Mesenchymal stem cell (in vitro differentiated cells and primary cell): ENCODE measurements around the gene SH3RF2.
A peak's percentile ranks its signal among the peaks of the same experiment; 100 is the strongest.

Experiments
- DNase-seq: peaks from one replicate; pipeline ENCODE4 v3.0.0-alpha.2; 2013
- H2AFZ ChIP-seq: one replicate; pipeline ENCODE4 v1.6.1; 2013; ENCODE audit warnings: low read depth, mild to moderate bottlenecking, control low read depth, inconsistent platforms, low read length, moderate library complexity
- H2AK5ac ChIP-seq: 2 replicates; pipeline ENCODE4 v1.6.1; 2013; ENCODE audit warnings: low read length, moderate library complexity, mild to moderate bottlenecking, inconsistent platforms; ENCODE audit not compliant: severe bottlenecking
- H2BK120ac ChIP-seq: one replicate; pipeline ENCODE4 v1.6.1; 2013; ENCODE audit warnings: low read depth, mild to moderate bottlenecking, inconsistent platforms, low read length, moderate library complexity
- H2BK12ac ChIP-seq, 2 experiments: one replicate each; pipeline ENCODE4 v1.6.1; 2013; ENCODE audit warnings: inconsistent platforms in 2 of 2, low read length in 2 of 2, mild to moderate bottlenecking in 2 of 2, moderate library complexity in 2 of 2, control low read depth in 1 of 2
- H2BK15ac ChIP-seq: one replicate; pipeline ENCODE4 v1.6.1; 2013; ENCODE audit warnings: mild to moderate bottlenecking, low read depth, inconsistent platforms; ENCODE audit not compliant: poor library complexity, severe bottlenecking
- H2BK5ac ChIP-seq: 2 replicates; pipeline ENCODE4 v1.6.1; 2013; ENCODE audit warnings: low read depth, mild to moderate bottlenecking, low read length, control low read depth, inconsistent platforms; ENCODE audit not compliant: poor library complexity, severe bottlenecking
- H3K14ac ChIP-seq, 2 experiments: one replicate each; pipeline ENCODE4 v1.6.1; 2013; ENCODE audit warnings: inconsistent platforms in 2 of 2, low read length in 2 of 2, control low read depth in 1 of 2, mild to moderate bottlenecking in 1 of 2, moderate library complexity in 1 of 2
- H3K18ac ChIP-seq, 2 experiments: one replicate each; pipeline ENCODE4 v1.6.1; 2013; ENCODE audit warnings: inconsistent platforms in 2 of 2, low read length in 2 of 2, control low read depth in 1 of 2, low read depth in 1 of 2, mild to moderate bottlenecking in 1 of 2
- H3K23ac ChIP-seq, 2 experiments: one replicate each; pipeline ENCODE4 v1.6.1; 2013; ENCODE audit warnings: inconsistent platforms in 2 of 2, low read length in 2 of 2, mild to moderate bottlenecking in 2 of 2, moderate library complexity in 2 of 2, control low read depth in 1 of 2
- H3K27ac ChIP-seq: 2 replicates; pipeline ENCODE4 v1.5.1; 2013; ENCODE audit warnings: mild to moderate bottlenecking, moderate library complexity, low read length, control low read depth, inconsistent platforms; ENCODE audit not compliant: poor library complexity, severe bottlenecking
- H3K27me3 ChIP-seq, 2 experiments: 2 replicates each; pipeline versions ENCODE4 v1.6.1 to v1.7.0; 2013; ENCODE audit warnings: low read length in 2 of 2, mild to moderate bottlenecking in 2 of 2, moderate library complexity in 2 of 2, control low read depth in 1 of 2, inconsistent platforms in 1 of 2; ENCODE audit not compliant: control insufficient read depth in 1 of 2, insufficient read depth in 1 of 2
- H3K36me3 ChIP-seq, 2 experiments: 2 replicates each; pipeline versions ENCODE4 v1.6.1 to v1.7.0; 2013; ENCODE audit warnings: low read length in 2 of 2, control low read depth in 1 of 2, inconsistent platforms in 1 of 2, low read depth in 1 of 2, mild to moderate bottlenecking in 1 of 2; ENCODE audit not compliant: insufficient read depth in 2 of 2, control insufficient read depth in 1 of 2
- H3K4ac ChIP-seq, 2 experiments: one replicate each; pipeline ENCODE4 v1.6.1; 2013; ENCODE audit warnings: inconsistent platforms in 2 of 2, low read length in 2 of 2, mild to moderate bottlenecking in 2 of 2, moderate library complexity in 2 of 2, control low read depth in 1 of 2, low read depth in 1 of 2
- H3K4me1 ChIP-seq: 2 replicates; pipeline ENCODE4 v1.6.1; 2013; ENCODE audit warnings: low read depth, low read length, control low read depth; ENCODE audit not compliant: control insufficient read depth, insufficient read depth
- H3K4me2 ChIP-seq: 2 replicates; pipeline ENCODE4 v1.6.1; 2013; ENCODE audit warnings: low read length, mild to moderate bottlenecking, inconsistent platforms; ENCODE audit not compliant: poor library complexity, severe bottlenecking
- H3K4me3 ChIP-seq, 2 experiments: 2 replicates each; pipeline versions ENCODE4 v1.5.1 to v1.7.0; 2013; ENCODE audit warnings: low read length in 2 of 2, mild to moderate bottlenecking in 2 of 2, control low read depth in 1 of 2, low read depth in 1 of 2; ENCODE audit not compliant: insufficient read depth in 1 of 2
- H3K79me1 ChIP-seq: replicated peaks from 2 replicates; pipeline ENCODE4 v1.6.1; 2013; ENCODE audit warnings: mild to moderate bottlenecking, control low read depth, low read length, inconsistent platforms; ENCODE audit not compliant: poor library complexity, severe bottlenecking
- H3K9ac ChIP-seq: 2 replicates; pipeline ENCODE4 v1.7.0; 2013; ENCODE audit warnings: mild to moderate bottlenecking, low read length, moderate library complexity
- H3K9me3 ChIP-seq: 2 replicates; pipeline ENCODE4 v1.7.0; 2013; ENCODE audit warnings: mild to moderate bottlenecking, low read length; ENCODE audit not compliant: control insufficient read depth
- H4K8ac ChIP-seq: one replicate; pipeline ENCODE4 v1.6.1; 2013; ENCODE audit warnings: inconsistent platforms, mild to moderate bottlenecking, low read length, moderate library complexity
- H4K91ac ChIP-seq: one replicate; pipeline ENCODE4 v1.6.1; 2013; ENCODE audit warnings: mild to moderate bottlenecking, low read length, inconsistent platforms
- WGBS: methylation state at CpG from one replicate; pipeline ENCODE4 v1.1.7; 2013; ENCODE audit warnings: mixed read lengths; 5-methylcytosine and 5-hydroxymethylcytosine counted together

Gene SH3RF2

DNA sequence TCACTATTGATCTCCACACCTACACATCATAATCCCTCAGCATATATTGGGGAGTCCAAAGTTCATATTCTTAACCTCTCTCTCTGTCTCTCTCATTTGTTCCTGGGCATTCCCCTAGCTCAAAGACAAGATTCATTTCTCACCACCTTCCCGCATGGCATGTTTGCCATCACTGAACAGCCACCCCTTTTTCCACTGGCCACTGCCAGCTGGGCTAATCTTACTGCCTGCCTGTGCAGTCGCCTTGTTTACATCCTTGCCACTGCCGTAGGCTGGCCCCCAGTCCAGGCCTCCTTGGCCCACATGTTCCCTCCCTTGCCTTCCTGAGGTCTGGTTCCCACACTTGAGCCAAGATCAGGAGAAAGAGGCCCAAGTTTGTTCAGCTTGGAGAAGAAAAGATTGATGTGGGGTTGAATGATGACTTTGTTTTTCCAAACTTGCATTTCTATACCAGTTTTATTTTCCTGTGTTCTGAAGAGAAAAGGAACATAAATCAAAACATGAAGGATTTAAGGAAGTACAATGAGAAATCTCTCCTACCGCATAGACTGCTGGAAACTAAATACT lies 88.8 kb downstream of the SH3RF2 start:
- Histone ChIP-seq H3K27me3 (no peaks in the 10 kb centered on the region), H2BK12ac (no peak overlapping the region), H2BK5ac (no peak overlapping the region), H3K4ac (no peak overlapping the region), H3K27ac (no peak overlapping the region), H2BK120ac (no peak overlapping the region), H3K9ac (no peak overlapping the region), H3K9me3 (no peaks in the 10 kb centered on the region), H3K23ac (no peak overlapping the region), H2AK5ac (no peak overlapping the region), H2AFZ (no peak overlapping the region), H3K4me3 (no peak overlapping the region), H3K4me2 (no peak overlapping the region), H3K14ac (no peak overlapping the region), H3K79me1 (no peaks in the 10 kb centered on the region), H3K18ac (no peak overlapping the region), H2BK15ac (no peak overlapping the region), H4K91ac (no peak overlapping the region), H3K36me3 (no peaks in the 10 kb centered on the region), H4K8ac (peak overlapping the region; percentile 73), H3K4me1 (peaks cover 15% of the 10 kb centered on the region)
- DNase-seq, result peak; percentile 10
- WGBS, result 72% methylated on average over 4 of the region's 4 CpGs

DNA sequence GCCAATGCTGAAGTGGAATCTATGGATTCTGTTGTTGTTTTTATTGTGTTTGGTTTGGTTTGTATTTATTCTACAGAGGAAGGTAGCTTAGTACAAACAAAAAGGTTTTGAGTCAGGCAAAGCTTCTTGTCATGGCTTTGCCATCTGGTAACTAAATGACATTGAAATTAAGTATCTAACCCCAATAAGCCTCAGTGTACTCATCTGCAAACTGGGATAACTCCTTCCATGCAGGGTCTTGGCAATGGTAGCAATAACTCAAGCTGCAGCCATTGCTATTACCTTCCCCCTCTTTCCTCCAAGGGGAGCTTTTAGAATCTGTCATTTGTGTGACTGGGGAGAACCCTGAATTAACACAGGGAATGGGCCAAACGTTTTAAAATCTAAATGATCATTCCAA lies 89.3 kb downstream of the SH3RF2 start:
- H3K18ac ChIP-seq, result no peak overlapping the region
- H3K79me1 ChIP-seq, result no peaks in the 10 kb centered on the region
- H3K27ac ChIP-seq, result no peak overlapping the region
- H3K23ac ChIP-seq, result no peak overlapping the region
- H4K91ac ChIP-seq, result no peak overlapping the region
- H2BK12ac ChIP-seq, result no peak overlapping the region
- H3K36me3 ChIP-seq, result no peaks in the 10 kb centered on the region
- H2AK5ac ChIP-seq, result no peak overlapping the region
- H3K9ac ChIP-seq, result no peak overlapping the region
- H3K14ac ChIP-seq, result no peak overlapping the region
- H3K4me3 ChIP-seq, result no peak overlapping the region
- WGBS, result no CpG with 5 or more reads among the region's 1 CpG
- H3K4me2 ChIP-seq, result no peak overlapping the region
- H3K9me3 ChIP-seq, result no peaks in the 10 kb centered on the region
- no peaks in the 10 kb centered on the region for H3K27me3 ChIP-seq
- no peak overlapping the region for H2BK5ac ChIP-seq
- no peak for DNase-seq
- H4K8ac ChIP-seq, result no peak overlapping the region
- peaks cover 15% of the 10 kb centered on the region for H3K4me1 ChIP-seq
- H2AFZ ChIP-seq, result no peak overlapping the region
- H2BK120ac ChIP-seq, result no peak overlapping the region
- no peak overlapping the region for H3K4ac ChIP-seq
- no peak overlapping the region for H2BK15ac ChIP-seq

DNA sequence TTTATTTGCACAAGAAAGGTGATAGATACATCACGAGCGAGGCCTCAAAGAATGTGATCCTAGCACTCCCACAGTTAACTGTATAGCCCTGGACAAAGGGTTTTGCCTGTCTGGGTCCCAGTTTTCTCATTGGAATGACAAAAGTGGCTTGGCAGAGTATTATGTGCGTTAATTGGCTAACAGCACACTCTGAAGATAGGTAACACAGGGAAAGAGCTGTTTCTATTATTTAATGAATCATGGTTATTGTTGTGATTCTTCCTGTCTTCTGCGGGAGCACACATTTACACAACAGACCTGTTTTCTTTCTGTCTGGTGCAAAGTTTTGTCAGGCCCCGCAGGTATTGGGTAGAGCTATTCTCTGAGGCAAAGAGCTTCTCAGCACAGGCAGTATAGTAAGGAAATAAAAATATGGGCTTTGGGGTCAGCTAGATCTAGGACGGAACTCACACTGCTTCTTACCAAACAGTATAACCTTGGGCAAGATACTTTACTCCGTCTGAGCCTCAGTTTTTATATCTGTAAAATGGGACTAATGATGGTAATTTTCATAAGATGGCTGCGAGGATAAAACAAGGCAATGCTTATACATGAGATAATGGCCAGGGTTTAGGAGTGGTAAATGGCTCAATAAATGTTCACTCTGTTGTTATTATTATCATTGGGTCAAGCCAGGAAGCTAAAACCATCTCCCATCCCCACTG lies 90.1 kb downstream of the SH3RF2 start:
- H2AK5ac ChIP-seq, result no peak overlapping the region
- no peak overlapping the region for H2AFZ ChIP-seq
- no peak overlapping the region for H3K27ac ChIP-seq
- H2BK15ac ChIP-seq, result no peak overlapping the region
- no peak for DNase-seq
- H3K4ac ChIP-seq, result no peak overlapping the region
- WGBS, result 82% methylated on average over 8 of the region's 8 CpGs
- H2BK12ac ChIP-seq, result no peak overlapping the region
- no peak overlapping the region for H3K18ac ChIP-seq
- no peak overlapping the region for H3K23ac ChIP-seq
- H3K27me3 ChIP-seq, result no peaks in the 10 kb centered on the region
- no peaks in the 10 kb centered on the region for H3K9me3 ChIP-seq
- H3K4me2 ChIP-seq, result no peak overlapping the region
- H4K91ac ChIP-seq, result no peak overlapping the region
- H3K79me1 ChIP-seq, result no peaks in the 10 kb centered on the region
- H3K4me1 ChIP-seq, result peaks cover 15% of the 10 kb centered on the region
- H3K4me3 ChIP-seq, result no peak overlapping the region
- H4K8ac ChIP-seq, result no peak overlapping the region
- no peak overlapping the region for H2BK120ac ChIP-seq
- no peak overlapping the region for H3K9ac ChIP-seq
- no peak overlapping the region for H2BK5ac ChIP-seq
- H3K14ac ChIP-seq, result no peak overlapping the region
- H3K36me3 ChIP-seq, result no peaks in the 10 kb centered on the region

DNA sequence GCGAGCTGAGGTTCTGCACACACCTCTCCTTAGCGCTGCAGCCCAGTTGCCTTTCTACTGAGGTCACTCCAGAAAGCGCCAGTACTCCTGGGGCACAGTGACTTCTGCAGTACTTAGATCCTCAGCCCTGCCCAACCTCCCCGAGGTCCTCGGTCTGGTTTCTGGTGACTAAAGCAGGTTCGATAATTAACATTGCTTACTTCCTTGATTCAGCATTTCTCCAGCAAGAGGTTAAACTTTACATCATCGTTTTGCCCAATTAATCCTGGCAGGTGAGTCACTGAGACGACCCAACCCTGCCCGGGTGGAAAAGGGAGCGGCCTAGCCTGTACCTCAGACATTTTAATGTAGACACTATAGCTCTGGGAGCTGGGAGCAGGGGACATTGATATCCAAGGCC lies 91.4 kb downstream of the SH3RF2 start:
- no peak overlapping the region for H3K14ac ChIP-seq
- H4K91ac ChIP-seq, result no peak overlapping the region
- H3K18ac ChIP-seq, result no peak overlapping the region
- peaks cover 15% of the 10 kb centered on the region for H3K4me1 ChIP-seq
- H3K79me1 ChIP-seq, result no peaks in the 10 kb centered on the region
- H3K36me3 ChIP-seq, result no peaks in the 10 kb centered on the region
- H3K4me2 ChIP-seq, result peak overlapping the region; percentile 10
- no peak overlapping the region for H2BK12ac ChIP-seq
- no peak overlapping the region for H2BK15ac ChIP-seq
- WGBS, result 83% methylated on average over 10 of the region's 10 CpGs
- no peak overlapping the region for H3K23ac ChIP-seq
- H3K9ac ChIP-seq, result no peak overlapping the region
- no peak overlapping the region for H2BK5ac ChIP-seq
- H2BK120ac ChIP-seq, result no peak overlapping the region
- no peak overlapping the region for H4K8ac ChIP-seq
- no peak overlapping the region for H3K4me3 ChIP-seq
- DNase-seq, result no peak
- no peak overlapping the region for H3K27ac ChIP-seq
- H3K27me3 ChIP-seq, result no peaks in the 10 kb centered on the region
- no peak overlapping the region for H2AFZ ChIP-seq
- H3K9me3 ChIP-seq, result no peaks in the 10 kb centered on the region
- H3K4ac ChIP-seq, result no peak overlapping the region
- H2AK5ac ChIP-seq, result no peak overlapping the region
